IMR-90 (cell line): ENCODE measurements around the gene GJC1. TPM values are rescaled to one million over a fixed set of nuclear protein-coding genes. Genes with fewer than 3 reads are reported as not detected.

ENCODE experiments used
- ATAC-seq: fragments of 200-7000 bp; cut with Tn5 transposase; 2 replicates; pipeline ENCODE4 v1.9.1; 2020; ENCODE audit warnings: low read depth, mild to moderate bottlenecking, moderate library complexity
- BruUV-seq: library from RNA; stranded (reverse); fragments of 400-500 nt; replicated peaks from 2 replicates; lab custom pipeline; 2021; lab: Mats Ljungman, UMichigan
- CTCF ChIA-PET: fragments of 300-600 bp; formaldehyde crosslinking; extraction: SDS; loops from one replicate; lab custom pipeline; 2021; ENCODE audit warnings: antibody characterized with exemption; lab: Yijun Ruan, JAX
- POLR2A ChIA-PET: fragments of 300-600 bp; sonication (Branson Sonifier 250); formaldehyde crosslinking; loops from one replicate; lab custom pipeline; 2022; ENCODE audit warnings: antibody characterized with exemption; ENCODE audit not compliant: unreplicated experiment; lab: Charles Lee
- DNase-seq: peaks from one replicate; pipeline ENCODE4 v3.0.0; 2013
- H2AFZ ChIP-seq: replicated peaks from 2 replicates; pipeline ENCODE3; 2013; ENCODE audit warnings: low read length, mild to moderate bottlenecking; ENCODE audit not compliant: poor library complexity
- H2AK5ac ChIP-seq: 2 replicates; pipeline ENCODE4 v1.6.1; 2013; ENCODE audit warnings: low read depth, low read length, inconsistent platforms
- H2AK9ac ChIP-seq: replicated peaks from 2 replicates; pipeline ENCODE3; 2013; ENCODE audit warnings: mild to moderate bottlenecking, low read depth, low read length, moderate library complexity; ENCODE audit not compliant: poor library complexity
- H2BK120ac ChIP-seq: 2 replicates; pipeline ENCODE4 v1.6.1; 2013; ENCODE audit warnings: low read depth, low read length, inconsistent platforms
- H2BK15ac ChIP-seq: 3 replicates; pipeline ENCODE4 v1.6.1; 2013; ENCODE audit warnings: low read depth, low read length, inconsistent platforms
- H2BK20ac ChIP-seq: 2 replicates; pipeline ENCODE4 v1.6.1; 2013; ENCODE audit warnings: low read depth, mild to moderate bottlenecking, inconsistent platforms, low read length, moderate library complexity
- H2BK5ac ChIP-seq: 2 replicates; pipeline ENCODE4 v1.6.1; 2013; ENCODE audit warnings: mild to moderate bottlenecking, low read depth, low read length, inconsistent platforms; ENCODE audit not compliant: poor library complexity, severe bottlenecking
- H3K14ac ChIP-seq: replicated peaks from 2 replicates; pipeline ENCODE4 v1.6.1; 2013; ENCODE audit warnings: low read depth, low read length, inconsistent platforms
- H3K18ac ChIP-seq: 2 replicates; pipeline ENCODE4 v1.6.1; 2013; ENCODE audit warnings: low read depth, low read length, control low read depth
- H3K23ac ChIP-seq: 2 replicates; pipeline ENCODE4 v1.6.1; 2013; ENCODE audit warnings: low read depth, low read length, inconsistent platforms
- H3K27ac ChIP-seq: 2 replicates; pipeline ENCODE4 v1.5.1; 2013; ENCODE audit warnings: mild to moderate bottlenecking, control low read depth, low read length; ENCODE audit not compliant: insufficient read depth
- H3K27me3 ChIP-seq: 2 replicates; pipeline ENCODE4 v1.6.1; 2013; ENCODE audit warnings: low read length; ENCODE audit not compliant: control insufficient read depth, insufficient read depth
- H3K36me3 ChIP-seq: 2 replicates; pipeline ENCODE4 v1.6.1; 2013; ENCODE audit warnings: low read length, mixed read lengths; ENCODE audit not compliant: control insufficient read depth, insufficient read depth
- H3K4ac ChIP-seq: 2 replicates; pipeline ENCODE4 v1.6.1; 2013; ENCODE audit warnings: low read depth, low read length, inconsistent platforms
- H3K4me1 ChIP-seq: 2 replicates; pipeline ENCODE4 v1.6.1; 2013; ENCODE audit warnings: low read length, mixed read lengths; ENCODE audit not compliant: control insufficient read depth, insufficient read depth
- H3K4me2 ChIP-seq: 2 replicates; pipeline ENCODE4 v1.6.1; 2013; ENCODE audit warnings: low read depth, mild to moderate bottlenecking, control low read depth, low read length, moderate library complexity
- H3K4me3 ChIP-seq: 2 replicates; pipeline ENCODE4 v1.5.1; 2013; ENCODE audit warnings: low read depth, mild to moderate bottlenecking, control low read depth, low read length, moderate library complexity; ENCODE audit not compliant: insufficient read depth
- H3K56ac ChIP-seq: 2 replicates; pipeline ENCODE4 v1.6.1; 2013; ENCODE audit warnings: low read length, inconsistent platforms; ENCODE audit not compliant: insufficient read depth; ENCODE audit errors: extremely low read depth
- H3K79me1 ChIP-seq, 2 experiments: 2 replicates each; pipeline ENCODE4 v1.6.1; 2013; ENCODE audit warnings: low read length in 2 of 2, inconsistent platforms in 1 of 2, low read depth in 1 of 2
- H3K9ac ChIP-seq: 2 replicates; pipeline ENCODE4 v1.6.1; 2013; ENCODE audit warnings: low read depth, low read length, control low read depth
- H3K9me1 ChIP-seq: 2 replicates; pipeline ENCODE4 v1.6.1; 2013; ENCODE audit warnings: low read length, inconsistent platforms; ENCODE audit not compliant: insufficient read depth
- H3K9me3 ChIP-seq: 2 replicates; pipeline ENCODE4 v1.6.1; 2013; ENCODE audit warnings: low read length; ENCODE audit not compliant: control insufficient read depth, insufficient read depth
- H4K20me1 ChIP-seq: 2 replicates; pipeline ENCODE4 v1.6.1; 2013; ENCODE audit warnings: low read length, inconsistent platforms; ENCODE audit not compliant: insufficient read depth
- H4K5ac ChIP-seq: 2 replicates; pipeline ENCODE4 v1.6.1; 2013; ENCODE audit warnings: mild to moderate bottlenecking, low read depth, low read length, control low read depth
- H4K8ac ChIP-seq, 2 experiments: 2 replicates each; pipeline ENCODE4 v1.6.1; 2013; ENCODE audit warnings: low read depth in 2 of 2, low read length in 2 of 2, control low read depth in 1 of 2, inconsistent platforms in 1 of 2
- H4K91ac ChIP-seq: 2 replicates; pipeline ENCODE4 v1.6.1; 2013; ENCODE audit warnings: low read depth, low read length, inconsistent platforms; ENCODE audit not compliant: insufficient read depth
- BHLHE40 ChIP-seq: fragments of 150-350 bp; IDR thresholded peaks from 2 replicates; pipeline ENCODE4 v1.6.1; 2016; ENCODE audit warnings: mild to moderate bottlenecking, low read depth, low read length
- CEBPB ChIP-seq: IDR thresholded peaks from 2 replicates; pipeline ENCODE4 v1.6.1; 2012; ENCODE audit warnings: low read depth, low read length, improper control_type of control experiment
- FOS ChIP-seq: fragments of 150-350 bp; IDR thresholded peaks from 2 replicates; pipeline ENCODE4 v1.6.1; 2016; ENCODE audit warnings: low read depth, low read length
- MAFK ChIP-seq: IDR thresholded peaks from 2 replicates; pipeline ENCODE4 v1.6.1; 2012; ENCODE audit warnings: low read depth, low read length, improper control_type of control experiment
- MAZ ChIP-seq: IDR thresholded peaks from 2 replicates; pipeline ENCODE4 v1.6.1; 2012; ENCODE audit warnings: low read depth, mild to moderate bottlenecking, low read length, improper control_type of control experiment, moderate library complexity, borderline replicate concordance
- MXI1 ChIP-seq: IDR thresholded peaks from 2 replicates; pipeline ENCODE4 v1.6.1; 2012; ENCODE audit warnings: low read depth, mild to moderate bottlenecking, low read length, moderate library complexity, borderline replicate concordance
- NFE2L2 ChIP-seq: fragments of 150-350 bp; IDR thresholded peaks from 2 replicates; pipeline ENCODE4 v1.6.1; 2016; ENCODE audit warnings: low read depth, mild to moderate bottlenecking, low read length
- RAD21 ChIP-seq: IDR thresholded peaks from 2 replicates; pipeline ENCODE4 v1.6.1; 2012; ENCODE audit warnings: low read length, improper control_type of control experiment
- RCOR1 ChIP-seq: IDR thresholded peaks from 2 replicates; pipeline ENCODE4 v1.6.1; 2012; ENCODE audit warnings: mild to moderate bottlenecking, low read length, improper control_type of control experiment; ENCODE audit not compliant: insufficient replicate concordance
- RFX5 ChIP-seq: IDR thresholded peaks from 2 replicates; pipeline ENCODE4 v1.8.0; 2012; ENCODE audit warnings: low read depth, mild to moderate bottlenecking, low read length, moderate library complexity
- SMC3 ChIP-seq: fragments of 150-350 bp; IDR thresholded peaks from 2 replicates; pipeline ENCODE4 v1.6.1; 2016; ENCODE audit warnings: low read depth, mild to moderate bottlenecking, antibody characterized with exemption, low read length, moderate library complexity
- WGBS, 2 experiments: methylation state at CpG; one replicate each; pipeline versions ENCODE4 v1.1.5 to v1.1.7; 2013; ENCODE audit warnings: missing lambda C conversion rate in 2 of 2; ENCODE audit not compliant: insufficient read length in 1 of 2; ENCODE audit errors: extremely low coverage in 2 of 2; 5-methylcytosine and 5-hydroxymethylcytosine counted together
- dilution Hi-C: fragments of 300-500 bp; cut with HindIII; formaldehyde crosslinking; loops from one replicate; pipeline ENCODE4 v1.14.3; 2018; ENCODE audit warnings: low sequenced_read_pairs; ENCODE audit not compliant: unreplicated experiment
- in situ Hi-C: fragments of 300-500 bp; cut with MboI; formaldehyde crosslinking; loops from 3 replicates; pipeline ENCODE4 v1.14.3; 2019; ENCODE audit warnings: low sequenced_read_pairs, inconsistent platforms, mixed read lengths
- intact Hi-C: fragments of 100-400 bp; cut with micrococcal nuclease; formaldehyde crosslinking; loops from 2 replicates; pipeline ENCODE4 v1.10.0; 2022
- polyA plus RNA-seq, 3 experiments: library from polyadenylated mRNA; depleted of rRNA; stranded (reverse); fragments of >200 nt; gene quantifications; 2 replicates each; pipeline ENCODE4 v1.2.3, GENCODE V29; 2012; ENCODE audit warnings: low replicate concordance in 1 of 3
- total RNA-seq: library from RNA; depleted of rRNA; stranded (reverse); fragments of >200 nt; gene quantifications from 2 replicates; pipeline ENCODE4 v1.2.3, GENCODE V29; 2012
- TF ChIP-seq, protein P1 (sequence below): conservative IDR thresholded peaks from 2 replicates; pipeline ENCODE4 v1.5.1; 2012; ENCODE audit warnings: mild to moderate bottlenecking, low read depth, low read length, improper control_type of control experiment
- TF ChIP-seq, protein P2 (sequence below): fragments of 150-350 bp; IDR thresholded peaks from 2 replicates; pipeline ENCODE4 v1.6.1; 2016; ENCODE audit warnings: low read depth, mild to moderate bottlenecking, low read length, moderate library complexity, borderline replicate concordance

GJC1 gene
- total and polyA plus RNA-seq, 2 of the 4 experiments (the other 2 are of a cell fraction), result 23.9 to 69.7 TPM

DNA sequence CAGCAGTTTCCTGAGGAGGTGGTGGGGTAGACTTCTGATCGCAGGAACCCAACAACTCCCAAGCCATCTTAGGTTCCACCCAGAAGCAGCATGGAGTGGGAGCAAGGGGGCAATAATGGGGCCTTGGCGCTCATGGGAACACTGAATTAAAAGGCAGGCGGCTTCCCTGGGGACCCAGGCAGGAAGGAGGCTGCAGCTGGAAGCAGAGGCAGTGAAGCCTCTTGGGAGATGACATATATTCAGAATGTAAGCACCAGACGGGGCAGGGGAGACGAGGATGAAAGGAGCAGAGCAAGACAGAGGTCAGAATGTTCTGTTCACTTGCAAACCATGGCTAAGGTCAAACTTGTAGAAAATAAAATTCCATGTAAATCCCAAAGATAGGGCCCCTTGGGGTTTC, 20.5 kb upstream of the GJC1 start:
- ChIA-PET CTCF (no interaction called here), POLR2A (no interaction called here)
- no peak for ATAC-seq
- Histone ChIP-seq H3K79me1 (no peaks in the 10 kb centered on the region; a peak in 1 of 4 replicates), H3K9me1 (peaks cover 7% of the 10 kb centered on the region), H3K4me1 (no peaks in the 10 kb centered on the region; the same call in 1 of the 2 replicates), H3K56ac (no peak overlapping the region), H3K27me3 (no peaks in the 10 kb centered on the region), H2BK120ac (no peak overlapping the region), H3K27ac (no peak overlapping the region), H2AK5ac (no peak overlapping the region), H4K8ac (no peak overlapping the region), H2BK20ac (no peak overlapping the region), H2AK9ac (no peak overlapping the region), H3K9ac (no peak overlapping the region), H4K91ac (no peak overlapping the region), H2BK5ac (no peak overlapping the region), H4K20me1 (no peaks in the 10 kb centered on the region), H3K4me3 (no peak overlapping the region), H3K18ac (no peak overlapping the region), H2AFZ (no peak overlapping the region), H3K36me3 (peaks cover 45% of the 10 kb centered on the region), H2BK15ac (no peak overlapping the region), H3K23ac (no peak overlapping the region), H4K5ac (no peak overlapping the region), H3K4ac (no peak overlapping the region), H3K4me2 (no peak overlapping the region), H3K9me3 (no peaks in the 10 kb centered on the region), H3K14ac (no peak overlapping the region)
- TF ChIP-seq RAD21 (no peak), FOS (no peak), NFE2L2 (no peak), RFX5 (no peak), SMC3 (no peak), MAFK (no peak), BHLHE40 (no peak), MXI1 (no peak), MAZ (no peak), RCOR1 (no peak), CEBPB (no peak)
- TF ChIP-seq, protein P1, sequence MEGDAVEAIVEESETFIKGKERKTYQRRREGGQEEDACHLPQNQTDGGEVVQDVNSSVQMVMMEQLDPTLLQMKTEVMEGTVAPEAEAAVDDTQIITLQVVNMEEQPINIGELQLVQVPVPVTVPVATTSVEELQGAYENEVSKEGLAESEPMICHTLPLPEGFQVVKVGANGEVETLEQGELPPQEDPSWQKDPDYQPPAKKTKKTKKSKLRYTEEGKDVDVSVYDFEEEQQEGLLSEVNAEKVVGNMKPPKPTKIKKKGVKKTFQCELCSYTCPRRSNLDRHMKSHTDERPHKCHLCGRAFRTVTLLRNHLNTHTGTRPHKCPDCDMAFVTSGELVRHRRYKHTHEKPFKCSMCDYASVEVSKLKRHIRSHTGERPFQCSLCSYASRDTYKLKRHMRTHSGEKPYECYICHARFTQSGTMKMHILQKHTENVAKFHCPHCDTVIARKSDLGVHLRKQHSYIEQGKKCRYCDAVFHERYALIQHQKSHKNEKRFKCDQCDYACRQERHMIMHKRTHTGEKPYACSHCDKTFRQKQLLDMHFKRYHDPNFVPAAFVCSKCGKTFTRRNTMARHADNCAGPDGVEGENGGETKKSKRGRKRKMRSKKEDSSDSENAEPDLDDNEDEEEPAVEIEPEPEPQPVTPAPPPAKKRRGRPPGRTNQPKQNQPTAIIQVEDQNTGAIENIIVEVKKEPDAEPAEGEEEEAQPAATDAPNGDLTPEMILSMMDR, result no peak
- TF ChIP-seq, protein P2, sequence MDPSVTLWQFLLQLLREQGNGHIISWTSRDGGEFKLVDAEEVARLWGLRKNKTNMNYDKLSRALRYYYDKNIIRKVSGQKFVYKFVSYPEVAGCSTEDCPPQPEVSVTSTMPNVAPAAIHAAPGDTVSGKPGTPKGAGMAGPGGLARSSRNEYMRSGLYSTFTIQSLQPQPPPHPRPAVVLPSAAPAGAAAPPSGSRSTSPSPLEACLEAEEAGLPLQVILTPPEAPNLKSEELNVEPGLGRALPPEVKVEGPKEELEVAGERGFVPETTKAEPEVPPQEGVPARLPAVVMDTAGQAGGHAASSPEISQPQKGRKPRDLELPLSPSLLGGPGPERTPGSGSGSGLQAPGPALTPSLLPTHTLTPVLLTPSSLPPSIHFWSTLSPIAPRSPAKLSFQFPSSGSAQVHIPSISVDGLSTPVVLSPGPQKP, result no peak
- DNase-seq, result no peak
- WGBS, 2 experiments, result 91% methylated on average over 4 of the region's 5 CpGs; no CpG with 5 or more reads in 1 of the 2 experiments
- intact Hi-C loops, result no loop called here
- dilution Hi-C loops, result no loop called here
- no TSS peak for BruUV-seq
- in situ Hi-C loops, result no loop called here
